HCT116 (cell line): ENCODE measurements around the gene ANO2. TPM values are rescaled to one million over a fixed set of nuclear protein-coding genes. Genes with fewer than 3 reads are reported as not detected.

ENCODE experiments used
- ATAC-seq: fragments of 200-7000 bp; cut with Tn5 transposase; 2 replicates; pipeline ENCODE4 v1.9.1; 2020; ENCODE audit warnings: mild to moderate bottlenecking, moderate library complexity
- BruUV-seq: library from RNA; stranded (reverse); fragments of 400-500 nt; replicated peaks from 2 replicates; lab custom pipeline; 2021; lab: Mats Ljungman, UMichigan
- CTCF ChIA-PET: fragments of 300-600 bp; sonication (Branson Sonifier 250); formaldehyde crosslinking; loops from one replicate; lab custom pipeline; 2021; ENCODE audit warnings: antibody characterized with exemption; lab: Charles Lee
- POLR2A ChIA-PET: fragments of 300-600, 350-600 bp; sonication (Branson Sonifier 250); formaldehyde crosslinking; loops from one replicate; lab custom pipeline; 2021; ENCODE audit warnings: antibody characterized with exemption; lab: Charles Lee
- RAD21 ChIA-PET, 2 experiments: fragments of 300-600 bp; sonication (Branson Sonifier 250); formaldehyde crosslinking; loops; one replicate each; lab custom pipeline; 2023; ENCODE audit warnings: low total read pairs in 2 of 2; ENCODE audit not compliant: uncharacterized antibody in 2 of 2, unreplicated experiment in 2 of 2, low non-redundant PET in 1 of 2; lab: Charles Lee
- DNase-seq: peaks from one replicate; pipeline ENCODE4 v3.0.0-alpha.2; 2010; ENCODE audit warnings: low read depth, low spot score
- H2AFZ ChIP-seq: fragments of 200-600 bp; shearing (Covaris generic), sonication (generic); 2 replicates; pipeline ENCODE4 v1.6.1; 2017; ENCODE audit warnings: low read depth, mixed run types, mixed read lengths, antibody characterized with exemption, low read length; ENCODE audit not compliant: poor library complexity, severe bottlenecking
- H3K27ac ChIP-seq: 2 replicates; pipeline ENCODE4 v1.5.1; 2012; ENCODE audit warnings: low read depth, low read length
- H3K27me3 ChIP-seq: fragments of 200-600 bp; sonication (generic); 2 replicates; pipeline ENCODE4 v1.6.1; 2016; ENCODE audit warnings: mixed run types, low read length, mixed read lengths; ENCODE audit not compliant: insufficient read depth
- H3K36me3 ChIP-seq, 2 experiments: fragments of 200-500 bp in 1 of 2; fragments of 200-600 bp in 1 of 2; sonication (Bioruptor generic) in 1 of 2; sonication (generic) in 1 of 2; 2 replicates each; pipeline versions ENCODE4 v1.5.1 to v1.6.1; 2014 to 2016; ENCODE audit warnings: low read length in 2 of 2, inconsistent platforms in 1 of 2, mixed read lengths in 1 of 2, mixed run types in 1 of 2; ENCODE audit not compliant: insufficient read depth in 2 of 2, control insufficient read depth in 1 of 2
- H3K4me1 ChIP-seq, 2 experiments: fragments of 200-600 bp in 1 of 2; sonication (generic) in 1 of 2; 2 replicates each; pipeline versions ENCODE4 v1.5.1 to v1.6.1; 2012 to 2017; ENCODE audit warnings: low read length in 2 of 2, inconsistent platforms in 1 of 2, mild to moderate bottlenecking in 1 of 2, mixed read lengths in 1 of 2, mixed run types in 1 of 2, moderate library complexity in 1 of 2; ENCODE audit not compliant: insufficient read depth in 2 of 2, control insufficient read depth in 1 of 2
- H3K4me2 ChIP-seq: fragments of 200-600 bp; sonication (generic); 2 replicates; pipeline ENCODE4 v1.6.1; 2017; ENCODE audit warnings: mixed run types, low read length, mixed read lengths
- H3K4me3 ChIP-seq, 2 experiments: fragments of 200-600 bp in 1 of 2; sonication (generic) in 1 of 2; replicated peaks in 1 of 2; 2 replicates each; pipeline ENCODE4 v1.5.1; 2011 to 2016; ENCODE audit warnings: low read length in 2 of 2, control low read depth in 1 of 2, low read depth in 1 of 2, mild to moderate bottlenecking in 1 of 2, mixed read lengths in 1 of 2, mixed run types in 1 of 2
- H3K79me2 ChIP-seq: fragments of 200-600 bp; sonication (generic); 2 replicates; pipeline ENCODE4 v1.6.1; 2017; ENCODE audit warnings: mild to moderate bottlenecking, mixed run types, low read length, moderate library complexity, mixed read lengths; ENCODE audit not compliant: insufficient read depth
- H3K9ac ChIP-seq: fragments of 200-600 bp; sonication (generic); 2 replicates; pipeline ENCODE4 v1.6.1; 2016; ENCODE audit warnings: low read length, mixed read lengths
- H3K9me2 ChIP-seq: fragments of 200-600 bp; sonication (generic), shearing (Covaris generic); 2 replicates; pipeline ENCODE4 v1.6.1; 2017; ENCODE audit warnings: mixed run types, mild to moderate bottlenecking, moderate library complexity; ENCODE audit not compliant: insufficient read depth
- H3K9me3 ChIP-seq, 2 experiments: fragments of 200-500 bp in 1 of 2; fragments of 200-600 bp in 1 of 2; sonication (Bioruptor generic) in 1 of 2; sonication (generic) in 1 of 2; 2 replicates each; pipeline ENCODE4 v1.6.1; 2014 to 2017; ENCODE audit warnings: low read length in 2 of 2, mixed read lengths in 2 of 2, inconsistent platforms in 1 of 2, low read depth in 1 of 2, mild to moderate bottlenecking in 1 of 2, mixed run types in 1 of 2, moderate library complexity in 1 of 2; ENCODE audit not compliant: control insufficient read depth in 1 of 2, insufficient read depth in 1 of 2
- H4K20me1 ChIP-seq: fragments of 200-600 bp; sonication (generic), shearing (Covaris generic); 2 replicates; pipeline ENCODE4 v1.6.1; 2017; ENCODE audit warnings: mixed run types, mild to moderate bottlenecking, moderate library complexity; ENCODE audit not compliant: insufficient read depth
- CBX3 ChIP-seq: IDR thresholded peaks from 2 replicates; pipeline ENCODE4 v1.6.1; 2012; ENCODE audit warnings: low read depth
- CEBPB ChIP-seq: IDR thresholded peaks from 2 replicates; pipeline ENCODE4 v1.6.1; 2012; ENCODE audit warnings: low read depth
- EZH2 ChIP-seq: fragments of 200-600 bp; sonication (generic); IDR thresholded peaks from 2 replicates; pipeline ENCODE4 v1.6.1; 2017; ENCODE audit warnings: antibody characterized with exemption, mixed run types
- EZH2phosphoT487 ChIP-seq: fragments of 200-600 bp; IDR thresholded peaks from 2 replicates; pipeline ENCODE4 v1.6.1; 2018; ENCODE audit warnings: antibody characterized with exemption, borderline replicate concordance
- FOSL1 ChIP-seq: IDR thresholded peaks from 2 replicates; pipeline ENCODE4 v1.6.1; 2012; ENCODE audit warnings: low read depth
- POLR2A ChIP-seq: IDR thresholded peaks from 2 replicates; pipeline ENCODE4 v1.7.0; 2011; ENCODE audit warnings: borderline replicate concordance; ENCODE audit not compliant: insufficient read depth, insufficient read length; ENCODE audit errors: extremely low read depth
- RAD21 ChIP-seq: IDR thresholded peaks from 2 replicates; pipeline ENCODE4 v1.6.1; 2012; ENCODE audit warnings: low read depth, mild to moderate bottlenecking
- intact Hi-C: fragments of 100-400 bp; cut with micrococcal nuclease; formaldehyde crosslinking; loops from 2 replicates; pipeline ENCODE4 v1.10.0; 2022
- total RNA-seq: library from RNA; stranded (reverse); gene quantifications from one replicate; pipeline ENCODE4 v1.2.1, GENCODE V29; 2021; ENCODE audit not compliant: unreplicated experiment
- TF ChIP-seq, protein P1 (sequence below): IDR thresholded peaks from 2 replicates; pipeline ENCODE4 v1.6.1; 2011; ENCODE audit warnings: mild to moderate bottlenecking, low read length, moderate library complexity; ENCODE audit not compliant: insufficient replicate concordance; ENCODE audit errors: extremely low read depth
- TF ChIP-seq, protein P2 (sequence below): IDR thresholded peaks from 2 replicates; pipeline ENCODE4 v1.6.1; 2012
- TF ChIP-seq, protein P3 (sequence below): IDR thresholded peaks from 2 replicates; pipeline ENCODE4 v1.6.1; 2012
- TF ChIP-seq, protein P4 (sequence below): IDR thresholded peaks from 2 replicates; pipeline ENCODE4 v1.6.1; 2012; ENCODE audit warnings: low read depth

ANO2 gene
- total RNA-seq, 1 experiment from 2014 or later: not detected

DNA sequence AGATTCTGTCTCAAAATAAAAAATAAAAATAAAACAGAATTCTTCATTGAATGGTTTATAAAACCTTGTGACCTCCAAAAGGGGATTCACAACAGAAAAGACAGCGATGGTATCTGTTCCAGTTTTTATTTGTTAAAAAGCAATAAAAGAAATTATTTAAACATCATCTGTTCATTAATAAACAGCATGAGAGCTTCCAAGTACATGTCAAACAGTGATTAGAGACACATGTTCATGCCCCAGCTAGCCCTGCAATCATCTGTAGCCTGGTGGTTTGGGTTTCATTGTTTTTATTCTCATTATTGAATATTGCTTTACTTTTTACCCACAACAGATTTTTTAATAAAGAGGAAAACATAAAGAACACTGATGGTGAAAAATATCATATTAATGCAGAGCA lies 173.3 kb downstream of the ANO2 start:
- Histone ChIP-seq H3K9me3 (no peaks in the 10 kb centered on the region), H3K4me3 (no peak overlapping the region), H3K27me3 (peaks cover 15% of the 10 kb centered on the region), H3K36me3 (no peaks in the 10 kb centered on the region), H3K79me2 (no peaks in the 10 kb centered on the region), H4K20me1 (no peaks in the 10 kb centered on the region), H3K4me1 (no peaks in the 10 kb centered on the region), H2AFZ (no peak overlapping the region), H3K27ac (no peak overlapping the region), H3K9me2 (no peaks in the 10 kb centered on the region), H3K9ac (no peak overlapping the region), H3K4me2 (no peak overlapping the region)
- POLR2A ChIA-PET: no interaction called here
- TF ChIP-seq CBX3: no peak
- TF ChIP-seq, protein P1, sequence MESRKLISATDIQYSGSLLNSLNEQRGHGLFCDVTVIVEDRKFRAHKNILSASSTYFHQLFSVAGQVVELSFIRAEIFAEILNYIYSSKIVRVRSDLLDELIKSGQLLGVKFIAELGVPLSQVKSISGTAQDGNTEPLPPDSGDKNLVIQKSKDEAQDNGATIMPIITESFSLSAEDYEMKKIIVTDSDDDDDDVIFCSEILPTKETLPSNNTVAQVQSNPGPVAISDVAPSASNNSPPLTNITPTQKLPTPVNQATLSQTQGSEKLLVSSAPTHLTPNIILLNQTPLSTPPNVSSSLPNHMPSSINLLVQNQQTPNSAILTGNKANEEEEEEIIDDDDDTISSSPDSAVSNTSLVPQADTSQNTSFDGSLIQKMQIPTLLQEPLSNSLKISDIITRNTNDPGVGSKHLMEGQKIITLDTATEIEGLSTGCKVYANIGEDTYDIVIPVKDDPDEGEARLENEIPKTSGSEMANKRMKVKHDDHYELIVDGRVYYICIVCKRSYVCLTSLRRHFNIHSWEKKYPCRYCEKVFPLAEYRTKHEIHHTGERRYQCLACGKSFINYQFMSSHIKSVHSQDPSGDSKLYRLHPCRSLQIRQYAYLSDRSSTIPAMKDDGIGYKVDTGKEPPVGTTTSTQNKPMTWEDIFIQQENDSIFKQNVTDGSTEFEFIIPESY: no peak
- TF ChIP-seq, protein P2, sequence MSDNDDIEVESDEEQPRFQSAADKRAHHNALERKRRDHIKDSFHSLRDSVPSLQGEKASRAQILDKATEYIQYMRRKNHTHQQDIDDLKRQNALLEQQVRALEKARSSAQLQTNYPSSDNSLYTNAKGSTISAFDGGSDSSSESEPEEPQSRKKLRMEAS: no peak
- TF ChIP-seq POLR2A: no peak
- TF ChIP-seq, protein P3, sequence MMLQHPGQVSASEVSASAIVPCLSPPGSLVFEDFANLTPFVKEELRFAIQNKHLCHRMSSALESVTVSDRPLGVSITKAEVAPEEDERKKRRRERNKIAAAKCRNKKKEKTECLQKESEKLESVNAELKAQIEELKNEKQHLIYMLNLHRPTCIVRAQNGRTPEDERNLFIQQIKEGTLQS: no peak
- TF ChIP-seq RAD21: no peak
- TF ChIP-seq, protein P4, sequence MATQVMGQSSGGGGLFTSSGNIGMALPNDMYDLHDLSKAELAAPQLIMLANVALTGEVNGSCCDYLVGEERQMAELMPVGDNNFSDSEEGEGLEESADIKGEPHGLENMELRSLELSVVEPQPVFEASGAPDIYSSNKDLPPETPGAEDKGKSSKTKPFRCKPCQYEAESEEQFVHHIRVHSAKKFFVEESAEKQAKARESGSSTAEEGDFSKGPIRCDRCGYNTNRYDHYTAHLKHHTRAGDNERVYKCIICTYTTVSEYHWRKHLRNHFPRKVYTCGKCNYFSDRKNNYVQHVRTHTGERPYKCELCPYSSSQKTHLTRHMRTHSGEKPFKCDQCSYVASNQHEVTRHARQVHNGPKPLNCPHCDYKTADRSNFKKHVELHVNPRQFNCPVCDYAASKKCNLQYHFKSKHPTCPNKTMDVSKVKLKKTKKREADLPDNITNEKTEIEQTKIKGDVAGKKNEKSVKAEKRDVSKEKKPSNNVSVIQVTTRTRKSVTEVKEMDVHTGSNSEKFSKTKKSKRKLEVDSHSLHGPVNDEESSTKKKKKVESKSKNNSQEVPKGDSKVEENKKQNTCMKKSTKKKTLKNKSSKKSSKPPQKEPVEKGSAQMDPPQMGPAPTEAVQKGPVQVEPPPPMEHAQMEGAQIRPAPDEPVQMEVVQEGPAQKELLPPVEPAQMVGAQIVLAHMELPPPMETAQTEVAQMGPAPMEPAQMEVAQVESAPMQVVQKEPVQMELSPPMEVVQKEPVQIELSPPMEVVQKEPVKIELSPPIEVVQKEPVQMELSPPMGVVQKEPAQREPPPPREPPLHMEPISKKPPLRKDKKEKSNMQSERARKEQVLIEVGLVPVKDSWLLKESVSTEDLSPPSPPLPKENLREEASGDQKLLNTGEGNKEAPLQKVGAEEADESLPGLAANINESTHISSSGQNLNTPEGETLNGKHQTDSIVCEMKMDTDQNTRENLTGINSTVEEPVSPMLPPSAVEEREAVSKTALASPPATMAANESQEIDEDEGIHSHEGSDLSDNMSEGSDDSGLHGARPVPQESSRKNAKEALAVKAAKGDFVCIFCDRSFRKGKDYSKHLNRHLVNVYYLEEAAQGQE: no peak
- TF ChIP-seq CEBPB: no peak
- TF ChIP-seq EZH2phosphoT487: no peak
- TF ChIP-seq FOSL1: no peak
- no peak for TF ChIP-seq EZH2
- ATAC-seq: no peak
- intact Hi-C loops: no loop called here
- CTCF ChIA-PET: no interaction called here
- no peak for DNase-seq
- BruUV-seq: no TSS peak
- RAD21 ChIA-PET: no interaction called here
